ENCODE results near the gene TRAPPC12.

Gene TRAPPC12

GRCh38 chr2:3422161-3422779 lies 42.8 kb downstream of the TRAPPC12 start:
- H3K4me1 ChIP-seq (ENCODE audit: insufficient read depth, low read length): no peaks in the 10 kb centered on the region
- H3K4me3 ChIP-seq (ENCODE audit: low read length): no peak overlapping the region
- H2AFZ ChIP-seq (ENCODE audit: low read depth, low read length): no peak overlapping the region
- no peaks in the 10 kb centered on the region for H3K27me3 ChIP-seq (ENCODE audit: insufficient read depth, low read length)
- no peaks in the 10 kb centered on the region for H3K9me3 ChIP-seq (ENCODE audit: low read length)
- peaks cover 57% of the 10 kb centered on the region for H3K36me3 ChIP-seq (ENCODE audit: insufficient read depth, low read length)

- Histone ChIP-seq H3K27me3 (ENCODE audit: insufficient read depth, low read length) (no peaks in the 10 kb centered on the region), H3K4me1 (ENCODE audit: insufficient read depth, low read length) (no peaks in the 10 kb centered on the region), H3K9me3 (ENCODE audit: low read length) (no peaks in the 10 kb centered on the region), H2AFZ (ENCODE audit: low read depth, low read length) (no peak overlapping the region), H3K4me3 (ENCODE audit: low read length) (no peak overlapping the region), H3K36me3 (ENCODE audit: insufficient read depth, low read length) (peaks cover 63% of the 10 kb centered on the region)
Observed at GRCh38 chr2:3423492-3424170, 44.1 kb downstream of the TRAPPC12 start.

GRCh38 chr2:3424171-3424795 lies 44.8 kb downstream of the TRAPPC12 start:
- H3K4me3 ChIP-seq (ENCODE audit: low read length): no peak overlapping the region
- no peaks in the 10 kb centered on the region for H3K9me3 ChIP-seq (ENCODE audit: low read length)
- H2AFZ ChIP-seq (ENCODE audit: low read depth, low read length): no peak overlapping the region
- no peaks in the 10 kb centered on the region for H3K4me1 ChIP-seq (ENCODE audit: insufficient read depth, low read length)
- peaks cover 63% of the 10 kb centered on the region for H3K36me3 ChIP-seq (ENCODE audit: insufficient read depth, low read length)
- no peaks in the 10 kb centered on the region for H3K27me3 ChIP-seq (ENCODE audit: insufficient read depth, low read length)

DNA sequence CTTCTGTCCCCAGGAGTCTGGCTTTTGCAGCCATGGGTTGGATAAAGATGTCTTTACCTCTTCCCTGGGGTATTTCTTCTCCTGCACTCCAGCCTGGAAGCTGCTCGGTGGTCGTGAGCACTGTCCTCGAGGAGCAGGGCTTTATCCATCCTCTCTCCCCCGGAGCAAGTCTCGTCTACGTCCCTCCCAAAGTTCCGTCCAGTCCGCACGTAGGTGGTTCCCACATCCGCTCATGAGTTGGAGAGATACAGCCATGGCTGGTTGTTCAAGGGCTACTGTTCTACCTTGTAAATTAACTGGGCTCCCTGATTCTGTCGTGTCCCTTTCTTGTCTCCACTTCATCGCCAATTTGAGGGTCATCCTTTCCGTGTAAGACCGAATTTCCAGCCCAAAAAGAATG lies 47.1 kb downstream of the TRAPPC12 start:
- H3K9me3 ChIP-seq (ENCODE audit: low read length): no peaks in the 10 kb centered on the region
- H2AFZ ChIP-seq (ENCODE audit: low read depth, low read length): no peak overlapping the region
- no peak overlapping the region for H3K4me3 ChIP-seq (ENCODE audit: low read length)
- H3K36me3 ChIP-seq (ENCODE audit: insufficient read depth, low read length): peaks cover 59% of the 10 kb centered on the region
- H3K27me3 ChIP-seq (ENCODE audit: insufficient read depth, low read length): no peaks in the 10 kb centered on the region
- H3K4me1 ChIP-seq (ENCODE audit: insufficient read depth, low read length): no peaks in the 10 kb centered on the region

GRCh38 chr2:3427272-3427671 lies 47.8 kb downstream of the TRAPPC12 start:
- Histone ChIP-seq H3K27me3 (ENCODE audit: insufficient read depth, low read length) (no peaks in the 10 kb centered on the region), H3K9me3 (ENCODE audit: low read length) (no peaks in the 10 kb centered on the region), H3K36me3 (ENCODE audit: insufficient read depth, low read length) (peaks cover 57% of the 10 kb centered on the region), H3K4me3 (ENCODE audit: low read length) (no peak overlapping the region), H3K4me1 (ENCODE audit: insufficient read depth, low read length) (no peaks in the 10 kb centered on the region), H2AFZ (ENCODE audit: low read depth, low read length) (no peak overlapping the region)

GRCh38 chr2:3428577-3428976 lies 49.1 kb downstream of the TRAPPC12 start:
- Histone ChIP-seq H3K27me3 (ENCODE audit: insufficient read depth, low read length) (no peaks in the 10 kb centered on the region), H2AFZ (ENCODE audit: low read depth, low read length) (no peak overlapping the region), H3K36me3 (ENCODE audit: insufficient read depth, low read length) (peaks cover 50% of the 10 kb centered on the region), H3K4me3 (ENCODE audit: low read length) (no peak overlapping the region), H3K4me1 (ENCODE audit: insufficient read depth, low read length) (peaks cover 3% of the 10 kb centered on the region), H3K9me3 (ENCODE audit: low read length) (no peaks in the 10 kb centered on the region)

DNA sequence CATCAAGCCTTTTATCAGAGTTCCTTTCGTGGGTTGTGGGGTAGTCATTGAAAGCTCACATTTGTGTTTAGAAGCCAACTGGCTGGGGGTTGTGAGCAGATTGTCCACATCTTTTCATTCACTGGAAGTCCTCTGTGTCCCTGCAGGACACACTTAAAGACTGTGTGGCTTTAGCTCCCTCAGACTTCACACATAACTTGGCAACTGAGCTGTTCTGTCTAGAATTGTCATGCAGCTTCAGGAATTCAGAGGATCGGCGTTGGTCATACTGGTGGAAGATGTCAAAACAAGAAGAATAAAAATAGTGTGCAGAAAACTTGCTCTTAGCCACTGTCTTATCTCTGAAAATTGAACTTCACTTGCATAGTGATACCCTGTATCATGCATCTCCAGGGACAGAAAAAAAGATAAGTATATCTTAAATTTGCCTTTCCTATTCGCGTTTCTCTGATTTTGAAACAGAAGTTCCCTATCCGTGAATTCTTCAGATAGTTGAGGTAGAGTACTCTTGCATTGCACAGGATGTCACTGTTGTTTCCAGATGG lies 49.6 kb downstream of the TRAPPC12 start:
- Histone ChIP-seq H3K9me3 (ENCODE audit: low read length) (no peaks in the 10 kb centered on the region), H3K36me3 (ENCODE audit: insufficient read depth, low read length) (peaks cover 45% of the 10 kb centered on the region), H3K4me1 (ENCODE audit: insufficient read depth, low read length) (peaks cover 7% of the 10 kb centered on the region), H2AFZ (ENCODE audit: low read depth, low read length) (no peak overlapping the region), H3K27me3 (ENCODE audit: insufficient read depth, low read length) (no peaks in the 10 kb centered on the region), H3K4me3 (ENCODE audit: low read length) (no peak overlapping the region)

DNA sequence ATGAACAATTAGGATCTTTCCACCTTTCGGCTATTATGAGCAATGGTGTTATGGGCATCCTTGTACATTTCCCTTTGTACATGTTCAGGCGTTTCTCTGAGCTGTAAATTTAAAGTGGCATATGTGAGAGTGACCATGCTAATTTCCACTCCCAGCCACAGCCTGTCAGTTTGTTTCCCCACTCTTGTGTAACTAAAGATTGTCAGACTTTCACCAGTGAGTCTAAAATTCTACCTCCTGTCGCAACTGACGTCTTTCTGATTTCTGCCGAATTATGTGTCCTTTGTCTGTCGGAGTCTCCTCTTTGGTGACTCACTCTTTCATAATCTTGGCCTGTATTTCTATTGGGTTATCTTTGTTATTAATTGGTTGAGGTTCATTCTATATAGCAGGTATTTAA lies 50.7 kb downstream of the TRAPPC12 start:
- Histone ChIP-seq H3K4me1 (ENCODE audit: insufficient read depth, low read length) (peaks cover 7% of the 10 kb centered on the region), H2AFZ (ENCODE audit: low read depth, low read length) (no peak overlapping the region), H3K4me3 (ENCODE audit: low read length) (no peak overlapping the region), H3K9me3 (ENCODE audit: low read length) (no peaks in the 10 kb centered on the region), H3K27me3 (ENCODE audit: insufficient read depth, low read length) (no peaks in the 10 kb centered on the region), H3K36me3 (ENCODE audit: insufficient read depth, low read length) (peaks cover 41% of the 10 kb centered on the region)

DNA sequence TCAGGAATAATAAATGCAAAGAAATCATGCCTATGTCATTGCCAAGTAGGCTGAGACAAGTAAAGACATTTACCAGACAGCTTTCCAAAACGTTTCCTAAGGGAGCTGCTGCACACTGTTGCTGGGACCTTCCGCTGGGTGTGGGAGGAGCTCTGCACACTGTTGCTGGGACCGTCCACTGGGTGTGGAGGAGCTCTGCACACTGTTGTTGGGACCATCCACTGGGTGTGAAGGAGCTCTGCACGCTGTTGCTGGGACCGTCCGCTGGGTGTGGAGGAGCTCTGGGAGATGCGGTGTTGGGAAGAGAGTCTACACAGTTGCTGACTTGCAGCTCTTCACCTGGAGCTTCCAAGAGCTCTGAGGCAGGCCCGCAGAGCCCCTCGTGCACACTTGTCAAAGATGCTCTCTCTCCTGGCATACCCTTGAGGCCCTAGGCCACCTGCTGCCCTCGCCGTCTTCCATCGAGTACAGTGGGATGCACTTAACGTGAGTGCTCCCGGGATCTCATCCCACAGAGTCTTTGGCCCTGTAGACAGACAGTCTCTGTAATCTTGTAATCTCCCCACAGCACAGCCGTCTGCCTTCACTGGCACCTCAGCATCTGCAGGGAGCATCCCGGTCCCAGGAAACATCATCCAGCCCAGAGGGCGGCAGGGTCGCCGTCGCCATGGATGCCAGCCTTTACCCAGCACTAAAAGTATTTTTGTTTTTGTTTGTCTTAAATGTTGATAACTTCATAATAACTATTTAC lies 51.4 kb downstream of the TRAPPC12 start:
- peaks cover 43% of the 10 kb centered on the region for H3K36me3 ChIP-seq (ENCODE audit: insufficient read depth, low read length)
- peaks cover 7% of the 10 kb centered on the region for H3K4me1 ChIP-seq (ENCODE audit: insufficient read depth, low read length)
- H3K4me3 ChIP-seq (ENCODE audit: low read length): no peak overlapping the region
- H3K9me3 ChIP-seq (ENCODE audit: low read length): no peaks in the 10 kb centered on the region
- H3K27me3 ChIP-seq (ENCODE audit: insufficient read depth, low read length): no peaks in the 10 kb centered on the region
- H2AFZ ChIP-seq (ENCODE audit: low read depth, low read length): no peak overlapping the region

DNA sequence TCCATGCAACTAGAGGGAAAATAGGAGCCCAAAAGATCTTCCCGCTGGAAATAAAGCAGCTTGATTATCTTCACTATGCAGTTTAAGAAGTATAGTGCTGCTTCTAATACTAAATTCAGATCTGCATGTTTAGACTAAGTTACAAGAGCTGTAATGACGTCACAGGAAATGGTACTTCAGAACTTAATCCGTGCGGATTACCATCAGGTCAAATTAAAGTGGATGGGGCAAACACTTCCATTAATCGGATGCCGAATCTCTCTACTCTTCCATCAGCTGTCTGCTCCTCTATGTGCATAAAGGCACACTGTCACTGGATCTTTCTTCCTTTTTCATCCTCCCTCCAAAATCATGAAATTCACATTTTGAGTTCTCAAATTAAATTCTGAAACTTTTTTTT lies 52.6 kb downstream of the TRAPPC12 start:
- H3K4me3 ChIP-seq (ENCODE audit: low read length): no peak overlapping the region
- H3K27me3 ChIP-seq (ENCODE audit: insufficient read depth, low read length): no peaks in the 10 kb centered on the region
- H2AFZ ChIP-seq (ENCODE audit: low read depth, low read length): no peak overlapping the region
- H3K36me3 ChIP-seq (ENCODE audit: insufficient read depth, low read length): peaks cover 33% of the 10 kb centered on the region
- peaks cover 7% of the 10 kb centered on the region for H3K4me1 ChIP-seq (ENCODE audit: insufficient read depth, low read length)
- H3K9me3 ChIP-seq (ENCODE audit: low read length): no peaks in the 10 kb centered on the region

DNA sequence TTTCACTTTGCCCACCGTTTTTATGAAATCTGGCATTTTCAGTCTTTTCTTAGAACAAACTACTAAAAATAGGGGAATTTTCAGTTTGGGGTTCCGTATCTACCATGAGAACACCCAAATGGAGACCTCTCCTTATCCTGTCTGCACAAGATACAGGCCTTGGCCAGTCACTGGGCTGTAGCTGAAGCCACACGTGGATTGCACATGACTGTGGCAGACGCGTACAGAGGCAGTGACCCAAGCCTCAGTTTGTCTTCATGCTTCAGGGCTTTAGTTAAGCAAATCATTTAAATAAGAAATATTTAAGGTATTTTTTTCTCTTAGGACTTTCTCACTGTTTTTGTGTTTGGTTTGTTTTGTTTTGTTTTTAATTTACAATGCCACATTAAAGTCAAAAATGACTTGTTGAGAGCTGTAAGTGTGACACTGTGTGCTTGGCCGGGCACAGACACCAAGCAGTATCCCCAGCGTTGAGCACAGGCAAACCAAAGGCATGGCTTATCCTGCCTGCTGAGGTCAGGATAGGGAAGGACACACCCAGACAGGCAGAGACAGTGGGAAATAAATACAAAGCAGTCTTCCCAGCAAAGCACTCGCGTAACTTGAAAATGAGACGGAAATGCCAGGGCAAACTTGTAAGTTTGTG lies 53.3 kb downstream of the TRAPPC12 start:
- no peak overlapping the region for H2AFZ ChIP-seq (ENCODE audit: low read depth, low read length)
- H3K36me3 ChIP-seq (ENCODE audit: insufficient read depth, low read length): peaks cover 28% of the 10 kb centered on the region
- H3K9me3 ChIP-seq (ENCODE audit: low read length): no peaks in the 10 kb centered on the region
- peaks cover 7% of the 10 kb centered on the region for H3K4me1 ChIP-seq (ENCODE audit: insufficient read depth, low read length)
- H3K4me3 ChIP-seq (ENCODE audit: low read length): no peak overlapping the region
- H3K27me3 ChIP-seq (ENCODE audit: insufficient read depth, low read length): no peaks in the 10 kb centered on the region

DNA sequence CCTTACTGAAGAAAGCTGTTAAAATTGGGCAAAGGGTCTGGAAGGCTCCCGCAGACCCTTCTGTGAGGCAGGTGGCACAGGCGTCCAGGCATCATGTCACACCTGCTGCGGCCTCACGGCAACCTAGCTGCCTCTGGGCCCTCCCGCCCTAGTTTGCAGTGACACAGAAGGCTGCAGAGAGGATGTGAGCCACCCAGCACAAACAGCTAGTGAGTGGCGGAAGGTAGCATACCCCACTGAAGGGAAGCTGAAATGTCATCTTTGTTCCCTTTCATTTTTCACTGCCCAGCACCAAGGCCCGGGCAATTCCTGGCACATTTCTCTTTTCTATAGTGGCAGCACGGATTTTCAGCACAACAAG lies 53.8 kb downstream of the TRAPPC12 start:
- peaks cover 7% of the 10 kb centered on the region for H3K4me1 ChIP-seq (ENCODE audit: insufficient read depth, low read length)
- H2AFZ ChIP-seq (ENCODE audit: low read depth, low read length): no peak overlapping the region
- H3K36me3 ChIP-seq (ENCODE audit: insufficient read depth, low read length): peaks cover 26% of the 10 kb centered on the region
- no peaks in the 10 kb centered on the region for H3K9me3 ChIP-seq (ENCODE audit: low read length)
- no peak overlapping the region for H3K4me3 ChIP-seq (ENCODE audit: low read length)
- no peaks in the 10 kb centered on the region for H3K27me3 ChIP-seq (ENCODE audit: insufficient read depth, low read length)
